ENCODE data around the gene TMC1. TPM values are rescaled to one million over a fixed set of nuclear protein-coding genes. Genes with fewer than 3 reads are reported as not detected.

TMC1 gene
- total and polyA plus RNA-seq, 10 of the 15 experiments (the other 5 are each of a cell fraction or from before 2014, with no cell fraction given): 0.06 to 0.94 (median 0.40) TPM; not detected in 1

DNA sequence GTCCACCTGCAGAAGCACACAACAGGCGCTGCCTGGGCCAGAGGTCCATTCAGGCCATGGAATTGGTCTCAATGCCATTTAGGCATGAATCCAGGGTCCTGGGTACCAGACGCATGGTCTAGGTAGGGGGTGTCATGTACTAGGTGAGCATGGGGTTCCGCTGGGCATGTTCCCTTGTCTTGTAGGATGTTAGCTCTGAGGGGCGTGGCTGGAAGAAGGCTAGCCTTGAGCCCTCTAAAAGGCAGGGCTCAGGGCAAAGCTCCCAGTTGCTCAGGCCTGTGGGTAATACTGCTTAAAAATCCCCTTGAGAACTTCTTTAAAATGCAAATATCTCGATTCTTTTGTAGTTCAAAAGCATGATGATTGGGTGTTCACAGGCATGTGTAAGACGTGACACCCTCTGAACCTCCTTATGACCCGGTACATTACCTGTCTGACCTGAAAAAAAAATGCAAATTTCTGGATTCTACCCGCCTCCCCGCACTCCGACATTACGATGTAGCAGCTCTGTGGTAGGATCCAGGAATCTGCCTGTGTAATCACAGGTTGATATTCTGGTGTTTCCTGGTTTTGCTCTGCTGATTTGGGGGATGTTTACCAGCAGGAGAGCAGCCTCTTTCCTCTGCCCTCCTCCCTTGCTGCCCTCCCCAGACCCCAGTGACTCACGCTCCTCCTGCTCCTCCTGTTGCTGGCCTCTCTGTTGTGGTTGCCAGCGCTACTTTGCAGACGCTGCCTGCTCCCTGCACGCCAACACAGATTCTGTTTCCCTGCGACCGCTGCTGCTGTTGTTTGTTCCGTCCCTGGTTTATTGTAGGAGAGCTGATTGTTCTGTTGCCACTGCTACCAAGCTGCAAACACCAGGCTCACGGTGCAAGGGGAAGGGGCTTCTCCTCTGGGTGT is 5.7 kb downstream of the TMC1 start (continued):
- TF ChIP-seq SIX5 (IDR thresholded peaks at IDR 0.05; ENCODE audit: low read depth, low read length, severe bottlenecking) (no peak), TBL1XR1 (IDR thresholded peaks at IDR 0.05; ENCODE audit: low read depth, low read length) (no peak; the same call in 1 of the 2 replicates), FOXM1 (IDR thresholded peaks at IDR 0.05; ENCODE audit: low read depth, low read length) (no peak), SP1 (IDR thresholded peaks at IDR 0.05; ENCODE audit: low read depth, low read length) (peak; percentile 56), YY1 (IDR thresholded peaks at IDR 0.05; ENCODE audit: low read depth, low read length) (peak; percentile 53; the same call in 1 of the 2 replicates), MYB (IDR thresholded peaks at IDR 0.05; ENCODE audit: borderline replicate concordance, low read depth, low read length) (no peak; the same call in 1 of the 2 replicates), RELA (IDR thresholded peaks at IDR 0.05; ENCODE audit: borderline replicate concordance, partially characterized antibody) (peak; percentile 60), ZZZ3 (IDR thresholded peaks at IDR 0.05; ENCODE audit: control insufficient read depth, insufficient read length, low read depth) (no peak), ATF7 (IDR thresholded peaks at IDR 0.05; ENCODE audit: low read depth) (peak; percentile 86), NFYB (IDR thresholded peaks at IDR 0.05; ENCODE audit: insufficient read depth, low read depth, low read length) (0 out of 2 replicates have a peak, but pooled peaks have one; percentile 42), ESRRA (IDR thresholded peaks at IDR 0.05; ENCODE audit: low read length) (no peak), TCF12 (IDR thresholded peaks at IDR 0.05; ENCODE audit: low read depth, low read length) (peak; percentile 57; the same call in 1 of the 2 replicates), EGR1 (IDR thresholded peaks at IDR 0.05; ENCODE audit: borderline replicate concordance in 1 of 2, low read depth in 2 of 2, low read length in 2 of 2) (no peak), HDAC2 (IDR thresholded peaks at IDR 0.05) (no peak)
- TF ChIP-seq, protein P1, sequence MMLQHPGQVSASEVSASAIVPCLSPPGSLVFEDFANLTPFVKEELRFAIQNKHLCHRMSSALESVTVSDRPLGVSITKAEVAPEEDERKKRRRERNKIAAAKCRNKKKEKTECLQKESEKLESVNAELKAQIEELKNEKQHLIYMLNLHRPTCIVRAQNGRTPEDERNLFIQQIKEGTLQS (IDR thresholded peaks at IDR 0.05; ENCODE audit: borderline replicate concordance, extremely low read depth, low read depth, low read length): no peak
- TF ChIP-seq, protein P2, sequence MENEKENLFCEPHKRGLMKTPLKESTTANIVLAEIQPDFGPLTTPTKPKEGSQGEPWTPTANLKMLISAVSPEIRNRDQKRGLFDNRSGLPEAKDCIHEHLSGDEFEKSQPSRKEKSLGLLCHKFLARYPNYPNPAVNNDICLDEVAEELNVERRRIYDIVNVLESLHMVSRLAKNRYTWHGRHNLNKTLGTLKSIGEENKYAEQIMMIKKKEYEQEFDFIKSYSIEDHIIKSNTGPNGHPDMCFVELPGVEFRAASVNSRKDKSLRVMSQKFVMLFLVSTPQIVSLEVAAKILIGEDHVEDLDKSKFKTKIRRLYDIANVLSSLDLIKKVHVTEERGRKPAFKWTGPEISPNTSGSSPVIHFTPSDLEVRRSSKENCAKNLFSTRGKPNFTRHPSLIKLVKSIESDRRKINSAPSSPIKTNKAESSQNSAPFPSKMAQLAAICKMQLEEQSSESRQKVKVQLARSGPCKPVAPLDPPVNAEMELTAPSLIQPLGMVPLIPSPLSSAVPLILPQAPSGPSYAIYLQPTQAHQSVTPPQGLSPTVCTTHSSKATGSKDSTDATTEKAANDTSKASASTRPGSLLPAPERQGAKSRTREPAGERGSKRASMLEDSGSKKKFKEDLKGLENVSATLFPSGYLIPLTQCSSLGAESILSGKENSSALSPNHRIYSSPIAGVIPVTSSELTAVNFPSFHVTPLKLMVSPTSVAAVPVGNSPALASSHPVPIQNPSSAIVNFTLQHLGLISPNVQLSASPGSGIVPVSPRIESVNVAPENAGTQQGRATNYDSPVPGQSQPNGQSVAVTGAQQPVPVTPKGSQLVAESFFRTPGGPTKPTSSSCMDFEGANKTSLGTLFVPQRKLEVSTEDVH (IDR thresholded peaks at IDR 0.05; ENCODE audit: low read depth, partially characterized antibody): no peak
- TF ChIP-seq, protein P3, sequence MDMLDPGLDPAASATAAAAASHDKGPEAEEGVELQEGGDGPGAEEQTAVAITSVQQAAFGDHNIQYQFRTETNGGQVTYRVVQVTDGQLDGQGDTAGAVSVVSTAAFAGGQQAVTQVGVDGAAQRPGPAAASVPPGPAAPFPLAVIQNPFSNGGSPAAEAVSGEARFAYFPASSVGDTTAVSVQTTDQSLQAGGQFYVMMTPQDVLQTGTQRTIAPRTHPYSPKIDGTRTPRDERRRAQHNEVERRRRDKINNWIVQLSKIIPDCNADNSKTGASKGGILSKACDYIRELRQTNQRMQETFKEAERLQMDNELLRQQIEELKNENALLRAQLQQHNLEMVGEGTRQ (IDR thresholded peaks at IDR 0.05; ENCODE audit: borderline replicate concordance, low read depth, low read length): no peak; the same call in 1 of the 2 replicates
- TF ChIP-seq, protein P4, sequence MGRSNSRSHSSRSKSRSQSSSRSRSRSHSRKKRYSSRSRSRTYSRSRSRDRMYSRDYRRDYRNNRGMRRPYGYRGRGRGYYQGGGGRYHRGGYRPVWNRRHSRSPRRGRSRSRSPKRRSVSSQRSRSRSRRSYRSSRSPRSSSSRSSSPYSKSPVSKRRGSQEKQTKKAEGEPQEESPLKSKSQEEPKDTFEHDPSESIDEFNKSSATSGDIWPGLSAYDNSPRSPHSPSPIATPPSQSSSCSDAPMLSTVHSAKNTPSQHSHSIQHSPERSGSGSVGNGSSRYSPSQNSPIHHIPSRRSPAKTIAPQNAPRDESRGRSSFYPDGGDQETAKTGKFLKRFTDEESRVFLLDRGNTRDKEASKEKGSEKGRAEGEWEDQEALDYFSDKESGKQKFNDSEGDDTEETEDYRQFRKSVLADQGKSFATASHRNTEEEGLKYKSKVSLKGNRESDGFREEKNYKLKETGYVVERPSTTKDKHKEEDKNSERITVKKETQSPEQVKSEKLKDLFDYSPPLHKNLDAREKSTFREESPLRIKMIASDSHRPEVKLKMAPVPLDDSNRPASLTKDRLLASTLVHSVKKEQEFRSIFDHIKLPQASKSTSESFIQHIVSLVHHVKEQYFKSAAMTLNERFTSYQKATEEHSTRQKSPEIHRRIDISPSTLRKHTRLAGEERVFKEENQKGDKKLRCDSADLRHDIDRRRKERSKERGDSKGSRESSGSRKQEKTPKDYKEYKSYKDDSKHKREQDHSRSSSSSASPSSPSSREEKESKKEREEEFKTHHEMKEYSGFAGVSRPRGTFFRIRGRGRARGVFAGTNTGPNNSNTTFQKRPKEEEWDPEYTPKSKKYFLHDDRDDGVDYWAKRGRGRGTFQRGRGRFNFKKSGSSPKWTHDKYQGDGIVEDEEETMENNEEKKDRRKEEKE (IDR thresholded peaks at IDR 0.05): no peak

All from GM12878 (cell line).